ENCODE results near the gene CENPV. TPM values are rescaled to one million over a fixed set of nuclear protein-coding genes. Genes with fewer than 3 reads are reported as not detected.
A peak's percentile ranks its signal among the peaks of the same experiment; 100 is the strongest.

The CENPV gene
- total and polyA plus RNA-seq, 2 of the 13 experiments (the other 11 are each of a cell fraction or from before 2014, with no cell fraction given) = 193 to 292 TPM

GRCh38 chr17:16380640-16381495 is 27.6 kb upstream of the CENPV start, which contains the start of gene UBB (continued):
- no peak; the same call in 1 of the 2 replicates for TF ChIP-seq TOPORS (CRISPR knock-in tag; IDR thresholded peaks at IDR 0.05)
- TF ChIP-seq ZNF468 (CRISPR knock-in tag; IDR thresholded peaks at IDR 0.05) = no peak
- 0 out of 2 replicates have a peak, but pooled peaks have one; percentile 18 for TF ChIP-seq ZNF296 (CRISPR knock-in tag; conservative IDR thresholded peaks at IDR 0.05)
- peak; percentile 81 for TF ChIP-seq GATAD1 (CRISPR knock-in tag; IDR thresholded peaks at IDR 0.05)
- peak; percentile 69; the same call in 1 of the 2 replicates for TF ChIP-seq NFAT5 (CRISPR knock-in tag; IDR thresholded peaks at IDR 0.05)
- TF ChIP-seq ZNF574 (CRISPR knock-in tag; IDR thresholded peaks at IDR 0.05) = peak; percentile 49; the same call in 1 of the 2 replicates
- TF ChIP-seq TFAP4 (IDR thresholded peaks at IDR 0.05; ENCODE audit: borderline replicate concordance, low read depth) = no peak; the same call in 1 of the 2 replicates
- TF ChIP-seq SMAD3 (CRISPR knock-in tag; IDR thresholded peaks at IDR 0.05) = no peak; the same call in 1 of the 2 replicates
- no peak for TF ChIP-seq ZBTB10 (CRISPR knock-in tag; IDR thresholded peaks at IDR 0.05; ENCODE audit: borderline replicate concordance)
- TF ChIP-seq BATF2 (CRISPR knock-in tag; IDR thresholded peaks at IDR 0.05) = 0 out of 2 replicates have a peak, but pooled peaks have one; percentile 31
- TF ChIP-seq ZNF282 (IDR thresholded peaks at IDR 0.05; ENCODE audit: partially characterized antibody) = no peak
- peak; percentile 75 for TF ChIP-seq JARID2 (CRISPR knock-in tag; IDR thresholded peaks at IDR 0.05; ENCODE audit: insufficient replicate concordance)
- TF ChIP-seq KMT2B (CRISPR knock-in tag; IDR thresholded peaks at IDR 0.05) = peak; percentile 55

Measured in HepG2 (cell line).